GM21381 (cell line): ENCODE results near the gene ALPK1.
"Not testable (repeated sequence)": the region's sequence is repeated elsewhere in the genome, so short reads cannot be mapped to it uniquely, and the experiment has no call there.

ENCODE experiments used
- ATAC-seq: cut with Tn5 transposase; IDR thresholded peaks from one replicate; pipeline ENCODE4 v1.9.1; 2021; ENCODE audit warnings: mild to moderate bottlenecking, moderate library complexity; ENCODE audit not compliant: unreplicated experiment

ALPK1 gene

DNA sequence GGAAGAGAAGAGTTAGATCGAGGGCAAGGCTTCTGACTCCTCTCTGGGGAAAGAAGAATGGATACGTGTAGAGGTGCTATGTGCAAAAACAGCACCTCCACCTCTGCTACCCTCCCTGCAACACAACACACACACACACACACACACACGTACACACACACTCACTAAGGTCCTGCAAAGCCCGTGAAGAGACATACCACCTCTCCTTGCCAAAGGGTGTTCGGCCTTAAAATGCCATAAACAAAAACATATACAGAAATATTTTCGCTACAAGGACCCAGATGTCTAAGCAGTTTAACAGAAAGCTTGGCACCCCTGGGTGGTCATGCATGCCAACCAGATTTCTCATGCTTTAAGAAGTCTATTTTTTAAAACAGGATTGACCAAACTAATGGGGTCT lies 13.0 kb upstream of the ALPK1 start:
- no peak for ATAC-seq

DNA sequence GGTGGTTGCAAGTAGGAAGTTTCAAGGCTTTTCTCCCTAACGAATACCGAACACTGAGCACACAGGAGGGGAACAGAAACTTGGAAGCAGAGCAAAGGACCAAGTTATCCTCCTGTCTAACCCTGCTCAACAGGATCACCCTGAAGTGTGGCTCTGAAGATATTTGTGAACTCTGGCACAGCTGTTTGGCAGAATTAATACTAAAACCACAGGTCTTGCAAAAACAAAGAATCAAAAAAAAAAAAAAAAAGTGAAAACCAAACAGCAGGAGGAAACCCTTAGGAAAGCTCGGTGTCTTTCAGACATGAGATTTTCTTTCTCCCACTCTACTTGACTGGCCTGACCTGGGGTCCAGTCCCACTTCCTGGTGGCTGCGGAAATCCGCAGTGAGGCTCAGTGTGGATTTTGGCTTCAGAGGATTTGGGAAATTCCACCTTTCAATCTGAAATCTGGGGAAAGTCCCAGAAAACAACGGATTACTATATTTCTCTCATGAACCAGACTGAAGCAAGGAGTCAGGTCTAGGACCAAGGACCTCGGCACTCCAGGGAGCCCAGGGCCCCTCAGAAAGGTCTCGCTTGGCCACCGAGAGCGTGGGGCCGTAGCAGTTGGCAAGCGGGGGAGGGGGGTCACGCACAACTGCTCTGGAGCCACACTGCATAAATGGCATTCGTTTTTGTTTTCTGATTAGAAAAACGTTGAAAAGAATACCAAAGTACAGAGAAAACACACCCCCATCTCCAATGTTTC lies 12.3 kb upstream of the ALPK1 start:
- ATAC-seq = no peak

DNA sequence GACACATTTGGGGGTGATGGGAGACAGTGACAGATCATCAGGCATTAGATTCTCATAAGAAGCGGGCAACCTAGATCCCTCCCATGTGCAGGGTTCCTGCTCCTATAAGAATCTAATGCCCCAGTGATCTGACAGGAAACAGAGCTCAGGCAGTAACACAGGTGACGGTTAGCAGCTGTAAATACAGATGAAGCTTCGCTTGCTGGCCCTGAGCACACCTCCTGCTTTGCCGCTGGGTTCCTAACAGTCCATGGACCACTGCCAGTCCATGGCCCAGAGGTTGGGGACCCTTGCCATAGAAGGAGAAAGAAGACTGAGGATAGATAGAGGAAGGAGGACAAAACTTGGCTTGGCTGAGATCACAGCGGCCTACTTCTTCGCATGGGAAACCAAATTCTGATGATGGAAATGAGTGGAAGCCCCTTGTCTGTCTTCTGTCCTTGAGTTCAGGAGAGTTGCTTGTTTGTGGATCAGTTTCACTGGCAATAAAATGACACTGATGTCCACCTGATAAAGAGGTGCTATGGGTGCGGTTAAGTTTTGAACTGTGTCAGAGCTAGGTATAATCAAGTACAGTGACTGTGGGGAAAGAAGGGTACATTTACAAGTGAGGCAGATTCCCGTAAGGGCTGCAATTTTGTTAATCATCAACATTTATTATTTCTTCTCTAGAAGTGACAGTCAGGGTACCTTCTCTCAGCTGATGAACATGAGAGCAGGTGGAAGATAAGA lies 9.7 kb upstream of the ALPK1 start:
- peak; percentile 23 for ATAC-seq

DNA sequence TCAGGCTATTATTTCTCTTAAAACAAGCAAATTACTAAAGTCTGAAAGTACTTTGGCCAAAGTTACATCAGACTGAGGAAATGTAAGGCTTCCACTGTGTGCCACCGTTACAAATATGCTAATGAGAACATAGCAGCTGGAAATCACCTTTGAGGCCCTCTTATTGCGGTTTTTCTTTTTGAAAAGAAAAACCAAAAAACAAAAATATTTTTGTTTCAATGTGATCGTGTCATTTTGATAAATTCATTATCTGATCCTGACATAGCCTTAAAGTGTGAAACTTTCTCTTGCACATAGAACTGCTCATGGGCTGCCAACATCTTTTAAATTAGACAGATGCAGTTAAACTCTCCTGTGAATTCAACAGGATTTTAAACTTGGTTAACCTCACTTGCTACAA lies 8.7 kb upstream of the ALPK1 start:
- peak; percentile 24 for ATAC-seq

DNA sequence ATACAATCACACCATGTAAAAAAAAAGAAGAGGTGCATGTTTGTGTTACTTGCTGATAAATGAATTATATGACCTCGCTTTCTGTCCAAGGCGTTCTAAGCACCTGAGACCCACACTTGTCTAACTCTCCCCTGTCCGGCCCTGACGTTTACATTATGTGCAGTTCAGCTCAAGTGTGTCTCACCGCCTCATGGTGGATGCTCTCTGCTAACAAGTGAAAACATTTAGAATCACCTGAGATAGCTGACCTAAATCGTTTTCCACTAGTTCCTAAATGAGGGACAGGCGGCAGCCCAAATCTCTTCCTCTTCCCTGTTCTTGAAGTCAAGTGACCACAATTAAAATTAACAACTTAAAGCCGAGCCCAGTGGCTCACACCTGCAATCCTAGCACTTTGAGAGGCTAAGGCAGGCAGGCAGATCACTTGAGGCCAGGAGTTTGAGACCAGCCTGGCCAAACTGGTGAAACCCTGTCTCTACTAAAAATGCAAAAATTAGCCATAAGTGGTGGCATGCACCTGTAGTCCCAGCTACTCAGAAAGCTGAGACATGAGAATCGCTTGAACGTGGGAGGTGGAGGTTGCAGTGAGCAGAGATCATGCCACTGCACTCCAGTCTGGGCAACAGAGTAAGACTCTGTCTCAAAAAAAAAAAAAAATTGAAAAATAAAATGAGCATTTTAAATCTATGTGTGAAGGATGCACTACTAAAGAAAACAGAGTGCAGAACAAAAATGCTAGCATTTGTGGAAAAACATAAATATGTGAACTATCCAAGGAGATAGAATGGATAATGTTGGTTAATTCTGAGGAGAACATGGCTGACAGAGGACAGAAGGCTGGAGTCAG lies 7.5 kb upstream of the ALPK1 start:
- ATAC-seq = no peak

DNA sequence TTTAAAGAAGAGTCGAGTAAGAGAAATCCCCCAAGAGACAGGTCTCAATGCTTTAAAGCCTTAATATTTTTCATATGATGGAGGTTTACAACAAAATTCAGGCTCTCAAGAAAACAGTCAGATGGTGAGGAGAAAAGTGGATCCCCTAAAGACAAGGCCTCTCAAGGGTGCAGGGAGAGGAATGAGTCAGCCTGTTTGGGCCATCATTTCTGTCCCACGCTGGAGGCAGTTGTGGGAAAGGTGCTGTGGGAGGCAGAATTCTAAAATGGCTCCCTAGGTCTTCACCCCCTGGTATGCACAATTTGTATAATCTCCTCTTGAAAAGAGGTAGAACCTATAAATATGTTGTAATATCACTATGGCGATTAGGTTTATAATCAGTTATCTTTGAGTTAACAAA lies 6.8 kb upstream of the ALPK1 start:
- no peak for ATAC-seq

DNA sequence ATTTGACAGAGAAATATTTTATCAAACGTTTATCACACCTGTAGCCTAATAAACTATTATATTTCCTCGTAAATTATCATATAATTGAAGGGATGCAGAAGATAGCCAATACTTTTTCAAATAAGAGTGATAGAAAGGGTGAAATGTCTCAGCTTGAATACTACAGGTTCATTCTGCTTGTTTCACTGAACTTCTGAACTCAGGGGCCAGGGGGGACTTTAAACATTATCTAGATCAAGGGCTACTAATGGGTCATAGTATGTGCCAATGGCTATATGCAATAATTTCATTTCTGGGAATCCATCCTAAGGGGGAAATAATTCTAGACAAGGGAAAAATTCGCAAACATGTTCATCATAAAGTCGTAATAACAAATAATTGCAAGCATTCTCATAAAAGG lies 2.6 kb downstream of the ALPK1 start:
- ATAC-seq = no peak

DNA sequence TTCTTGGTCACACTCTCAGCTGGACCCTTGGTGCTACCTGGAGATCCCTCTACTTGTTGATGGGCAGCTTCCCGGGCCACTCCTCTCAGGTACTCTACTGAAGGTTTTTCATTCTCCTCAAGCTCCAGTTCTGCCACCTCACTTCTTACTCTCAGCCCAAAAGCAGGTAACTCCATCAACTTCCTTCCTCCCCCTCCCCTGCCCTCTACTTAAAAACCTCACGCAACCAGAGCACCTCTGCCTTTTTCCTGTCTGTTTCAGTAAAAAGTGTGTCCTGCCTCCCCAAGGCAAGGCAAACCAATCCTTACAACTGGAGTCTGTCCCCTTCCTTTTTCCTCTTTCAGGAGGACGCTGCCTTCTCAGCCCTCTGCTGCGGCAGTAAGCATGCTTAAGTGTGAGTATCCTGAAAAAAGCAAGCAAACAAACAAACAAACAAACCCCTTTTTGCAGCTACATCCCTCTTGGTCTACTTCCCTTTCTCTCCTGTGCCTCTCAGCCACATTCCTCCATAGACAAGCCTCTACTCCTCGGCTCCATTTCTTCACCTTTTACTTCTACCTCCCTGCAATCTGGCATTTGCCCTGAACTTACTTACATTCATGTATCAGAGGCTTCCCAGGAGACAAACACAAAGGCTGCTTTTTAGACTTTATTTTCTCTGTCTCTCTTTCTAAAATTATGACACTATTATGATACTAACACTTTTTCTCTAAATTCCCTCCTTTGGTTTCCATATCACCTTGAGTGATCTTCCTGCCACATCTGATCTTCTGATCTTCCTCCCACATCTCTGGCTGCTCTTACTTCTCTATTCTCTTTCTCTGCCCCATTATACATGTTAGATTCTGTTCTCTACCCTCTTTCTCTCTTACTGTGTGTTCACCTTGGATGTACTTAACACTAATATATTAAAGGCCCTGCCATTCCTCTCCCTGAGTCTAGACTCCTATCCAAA lies 5.4 kb downstream of the ALPK1 start:
- ATAC-seq = peak; percentile 60

DNA sequence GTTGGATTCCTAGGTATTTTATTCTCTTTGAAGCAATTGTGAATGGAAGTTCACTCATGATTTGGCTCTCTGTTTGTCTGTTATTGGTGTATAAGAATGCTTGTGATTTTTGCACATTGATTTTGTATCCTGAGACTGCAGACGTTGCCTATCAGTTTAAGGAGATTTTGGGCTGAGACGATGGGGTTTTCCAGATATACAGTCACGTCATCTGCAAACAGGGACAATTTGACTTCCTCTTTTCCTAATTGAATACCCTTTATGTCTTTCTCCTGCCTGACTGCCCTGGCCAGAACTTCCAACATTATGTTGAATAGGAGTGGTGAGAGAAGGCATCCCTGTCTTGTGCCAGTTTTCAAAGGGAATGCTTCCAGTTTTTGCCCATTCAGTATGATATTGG lies 8.3 kb downstream of the ALPK1 start:
- not testable (repeated sequence) for ATAC-seq

DNA sequence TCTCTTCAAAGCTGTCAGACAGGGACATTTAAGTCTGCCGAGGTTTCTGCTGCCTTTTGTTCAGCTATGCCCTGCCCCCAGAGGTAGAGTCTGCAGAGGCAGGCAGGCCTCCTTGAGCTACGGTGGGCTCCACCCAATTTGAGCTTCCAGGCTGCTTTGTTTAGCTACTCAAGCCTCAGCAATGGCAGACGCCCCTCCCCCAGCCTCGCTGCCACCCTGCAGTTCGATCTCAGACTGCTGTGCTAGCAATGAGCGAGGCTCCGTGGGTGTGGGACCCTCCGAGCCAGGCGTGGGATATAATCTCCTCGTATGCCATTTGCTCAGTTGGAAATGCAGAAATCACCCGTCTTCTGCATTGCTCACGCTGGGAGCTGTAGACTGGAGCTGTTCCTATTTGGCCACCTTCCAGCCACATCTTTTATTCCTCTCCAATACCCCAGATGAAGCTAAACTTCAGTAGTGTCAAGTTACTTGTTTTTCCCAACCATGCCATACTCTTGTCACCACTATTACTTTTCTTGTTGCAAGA lies 12.2 kb downstream of the ALPK1 start:
- ATAC-seq = not testable (repeated sequence)

DNA sequence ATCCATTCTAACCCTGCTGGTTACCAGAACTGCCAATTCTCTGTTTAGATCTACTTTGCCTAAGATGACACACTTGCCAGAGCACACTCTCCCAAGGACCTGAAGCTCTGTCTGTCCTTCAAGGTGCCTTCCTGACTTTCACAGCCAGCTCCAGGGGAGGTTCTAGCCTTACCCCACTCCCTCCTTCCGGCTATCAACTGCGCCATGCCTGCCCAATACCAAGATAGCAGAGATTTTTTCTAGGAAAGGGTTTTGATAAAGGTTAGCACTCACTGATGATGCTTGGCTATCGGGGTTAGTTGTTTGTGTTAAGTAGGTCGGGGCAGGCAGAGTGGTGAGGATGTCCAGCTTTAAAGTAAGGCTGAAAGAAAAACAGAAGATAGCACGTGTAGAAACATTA lies 14.3 kb downstream of the ALPK1 start:
- no peak for ATAC-seq

DNA sequence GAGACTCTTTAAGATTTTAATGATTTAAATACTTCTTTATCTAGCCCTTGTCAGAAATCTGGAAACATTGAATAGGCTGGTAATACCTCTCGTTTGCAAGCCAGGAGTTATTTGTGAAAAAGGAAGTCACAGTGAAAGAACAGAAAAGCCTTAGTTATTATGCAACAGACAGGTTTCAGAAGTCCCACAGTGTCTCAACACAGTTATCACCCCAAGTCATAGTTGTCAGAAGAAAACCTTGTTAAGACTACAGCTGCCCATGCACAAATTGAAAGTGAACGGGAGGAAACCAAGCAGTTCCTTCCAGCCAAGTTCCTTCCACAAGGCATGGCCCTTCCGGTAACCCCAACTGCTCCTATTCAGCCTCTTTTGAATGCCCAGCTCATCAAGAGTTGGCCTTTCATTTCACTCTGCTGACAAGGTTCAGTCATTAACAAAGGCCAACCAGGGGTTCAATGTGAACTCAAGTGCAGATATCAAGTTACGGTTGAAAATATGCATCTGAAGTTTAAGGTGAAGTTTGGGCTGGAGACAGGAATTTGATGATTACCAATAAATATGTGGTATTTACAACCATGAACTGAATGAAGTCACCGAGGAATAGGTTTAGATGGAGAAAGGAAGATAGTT lies 15.6 kb downstream of the ALPK1 start:
- peak; percentile 98 for ATAC-seq

DNA sequence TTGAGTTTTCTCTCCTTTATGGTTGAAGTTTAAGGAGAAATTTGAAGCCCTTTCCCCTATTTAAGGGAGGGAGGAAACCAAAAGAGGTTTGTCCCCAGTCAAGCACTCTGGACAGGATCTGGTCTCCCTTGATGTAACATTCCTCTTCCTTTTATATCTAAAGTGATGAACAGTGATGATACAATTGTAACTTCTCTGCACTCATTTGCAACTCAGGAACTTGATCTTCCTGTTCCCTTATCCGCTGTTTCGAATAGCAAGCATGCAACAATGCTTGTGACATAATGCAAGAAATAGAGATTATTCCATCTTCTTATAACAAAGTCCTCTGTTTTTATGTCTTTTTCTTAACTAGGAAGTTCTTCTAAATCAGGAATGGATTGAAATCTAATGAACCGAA lies 18.3 kb downstream of the ALPK1 start:
- ATAC-seq = no peak

DNA sequence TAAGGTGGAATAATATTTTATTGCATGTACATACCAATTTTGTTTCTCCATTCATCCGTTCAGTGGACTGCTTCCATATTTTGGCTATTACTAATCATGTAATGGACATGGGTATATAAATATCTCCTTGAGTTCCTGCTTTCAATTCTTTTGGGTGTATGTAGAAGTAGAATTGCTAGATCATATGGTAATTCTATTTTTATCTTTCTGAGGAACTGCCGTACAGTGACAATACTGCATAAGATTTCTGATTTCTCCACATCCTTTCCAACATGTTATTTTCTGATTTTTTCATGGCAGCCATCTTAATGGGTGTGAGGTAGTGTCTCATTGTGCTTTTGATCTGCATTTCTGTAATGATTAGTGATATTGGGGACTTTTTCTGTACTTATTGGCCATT lies 19.2 kb downstream of the ALPK1 start:
- ATAC-seq = no peak

DNA sequence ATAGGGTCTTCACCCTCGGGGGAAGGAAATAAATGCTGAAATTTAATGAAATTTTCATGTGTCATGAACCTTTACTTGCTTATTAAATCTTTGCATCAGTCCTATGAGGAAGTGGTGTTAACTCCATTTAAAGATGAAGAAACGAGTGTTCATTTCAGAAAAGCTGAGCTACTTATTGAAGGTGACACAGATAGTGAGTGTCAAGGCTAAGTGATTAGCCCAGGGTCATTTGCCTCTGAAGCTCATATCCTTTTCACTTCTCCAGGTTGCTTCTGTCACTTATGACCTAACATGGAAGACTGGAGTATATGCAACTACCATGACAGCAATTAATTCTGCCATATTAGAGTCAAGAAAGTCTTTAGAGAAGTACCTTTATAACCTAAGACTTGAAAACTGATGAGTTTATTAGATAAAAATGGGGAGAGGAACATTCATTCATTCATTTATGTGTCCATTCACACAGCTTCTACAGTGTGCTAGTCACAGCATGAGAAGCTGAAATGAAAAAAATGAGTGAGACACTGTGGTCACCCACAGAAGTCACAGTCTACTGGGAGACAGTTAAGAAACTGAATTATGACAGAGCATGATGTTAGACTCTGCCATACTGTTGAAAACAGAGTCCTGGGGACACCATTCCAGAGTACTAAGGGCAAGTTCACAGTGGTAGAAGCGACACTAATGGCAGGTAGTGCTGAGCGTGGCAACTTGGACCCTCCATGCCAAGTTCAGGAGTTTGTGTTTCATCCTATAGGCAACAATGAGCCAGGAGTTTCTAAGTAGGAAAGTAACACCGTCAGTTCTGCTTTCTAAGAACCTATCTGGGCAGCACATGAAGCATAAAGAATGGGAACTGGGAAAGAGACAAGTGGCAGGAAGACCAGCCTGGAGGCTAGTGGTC lies 21.3 kb downstream of the ALPK1 start:
- peak; percentile 98 for ATAC-seq

DNA sequence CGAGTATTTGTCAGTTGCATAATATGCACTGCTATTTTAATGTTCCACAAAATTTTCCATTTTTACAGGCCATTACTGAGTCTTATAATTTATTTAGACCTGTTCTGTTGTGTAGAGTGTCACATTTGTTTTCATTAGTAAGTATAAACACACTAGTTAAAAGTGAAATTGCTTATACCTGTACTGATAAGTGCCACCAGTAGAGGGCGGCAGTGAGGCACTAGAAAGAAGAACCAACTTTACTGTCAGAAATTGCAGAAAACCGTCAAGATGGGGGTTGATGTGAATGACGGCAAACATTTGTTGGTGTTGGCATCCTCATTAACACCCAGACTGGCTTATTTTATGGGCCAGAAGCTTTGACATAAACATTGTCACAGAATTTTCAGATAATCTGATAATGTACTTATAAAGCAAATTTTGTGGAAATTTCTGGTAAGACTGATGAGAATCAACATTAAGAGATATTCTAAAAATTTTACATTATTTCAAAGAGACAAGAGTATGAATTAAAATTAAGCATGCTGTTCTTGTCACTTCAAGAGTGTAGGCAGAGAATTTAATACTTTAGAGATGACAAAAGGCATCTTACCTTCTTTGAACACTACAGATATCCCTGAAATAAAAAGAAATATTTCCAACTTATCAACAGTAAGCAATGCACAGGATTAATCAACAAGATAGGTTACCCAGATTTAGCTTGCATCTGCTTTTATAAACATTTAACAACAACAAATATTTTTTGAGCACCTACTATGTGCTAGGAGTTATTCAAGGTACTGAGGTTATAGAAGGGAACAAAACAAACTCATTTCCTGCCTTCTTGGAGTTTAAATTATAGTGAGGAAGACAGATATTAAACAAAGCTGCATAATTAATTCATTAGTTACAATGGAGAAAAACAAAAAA lies 24.9 kb downstream of the ALPK1 start:
- no peak for ATAC-seq

DNA sequence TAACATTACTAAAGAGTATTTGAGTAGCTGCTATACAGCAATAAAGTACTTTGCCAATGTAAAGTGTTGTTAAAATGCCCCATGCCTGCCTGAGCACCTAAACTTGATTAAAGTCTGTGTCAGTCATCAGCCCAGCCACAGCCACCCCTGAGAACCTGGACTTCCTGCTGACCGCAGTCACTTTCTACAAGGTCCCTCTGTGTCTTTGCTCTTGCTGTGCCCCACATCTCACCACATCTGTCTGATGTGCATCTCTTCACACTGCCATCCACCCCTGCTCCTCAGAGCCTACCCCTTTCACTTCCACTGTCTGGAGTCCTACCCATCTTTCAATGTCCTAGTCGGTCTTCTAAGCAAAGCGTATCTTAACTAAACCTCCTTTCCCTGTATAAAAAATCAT lies 25.7 kb downstream of the ALPK1 start:
- no peak for ATAC-seq

DNA sequence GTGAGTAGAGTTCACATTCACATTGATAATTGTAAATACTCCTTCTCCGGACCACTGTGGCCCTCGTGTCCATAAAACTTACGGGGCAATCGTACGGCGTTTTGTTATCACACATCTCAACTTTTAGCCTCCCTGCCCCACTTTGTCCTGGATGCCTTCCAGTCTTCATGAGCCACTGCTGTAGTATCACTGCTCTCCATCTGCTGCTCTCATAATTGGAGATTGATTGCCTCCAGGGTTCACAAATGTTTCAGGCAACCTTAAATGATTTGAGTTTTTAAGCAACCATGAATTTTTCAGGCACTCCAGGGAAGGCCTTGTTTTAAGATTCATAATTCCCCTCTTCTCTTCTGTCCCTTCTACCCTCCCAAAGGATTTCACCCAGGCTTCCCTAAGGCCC lies 28.4 kb downstream of the ALPK1 start:
- ATAC-seq = no peak
